Ovary (tissue), 9 donors: ENCODE data around the gene LUM. TPM values are rescaled to one million over a fixed set of nuclear protein-coding genes. Genes with fewer than 3 reads are reported as not detected.

Source experiments
- DNase-seq, 5 donors: peaks; one replicate each; pipeline ENCODE4 v3.0.0-alpha.2; 2019 to 2020
- H3K27ac ChIP-seq, 2 donors: fragments of 200-600 bp; one replicate each; pipeline versions ENCODE4 v1.5.1 to v1.8.0; 2019 to 2022
- H3K27me3 ChIP-seq: fragments of 200-600 bp; one replicate; pipeline ENCODE4 v1.8.0; 2022
- H3K36me3 ChIP-seq: fragments of 200-600 bp; sonication (generic); one replicate; pipeline ENCODE4 v1.5.1; 2019
- H3K4me1 ChIP-seq: one replicate; pipeline ENCODE4 v1.8.1; 2013; ENCODE audit warnings: mild to moderate bottlenecking, moderate library complexity; ENCODE audit not compliant: insufficient read depth
- H3K4me3 ChIP-seq: fragments of 200-600 bp; sonication (generic); one replicate; pipeline ENCODE4 v1.5.1; 2017
- H3K9me3 ChIP-seq, 2 donors: fragments of 200-600 bp in 1 of 2; sonication (generic) in 1 of 2; one replicate each; pipeline versions ENCODE4 v1.5.1 to v1.8.1; 2013 to 2019; ENCODE audit warnings: mild to moderate bottlenecking in 1 of 2, moderate library complexity in 1 of 2
- EP300 ChIP-seq: sonication (generic); formaldehyde crosslinking; IDR thresholded peaks from one replicate; pipeline ENCODE4 v1.6.1; 2017; ENCODE audit warnings: antibody characterized with exemption
- POLR2A ChIP-seq: fragments of 450-650 bp; IDR thresholded peaks from one replicate; pipeline ENCODE4 v1.6.1; 2017; ENCODE audit warnings: antibody characterized with exemption, mild to moderate bottlenecking, moderate library complexity
- WGBS, 3 donors: extraction: QIAGEN DNeasy Blood & Tissue Kit in 1 of 3; methylation state at CpG; one replicate each; pipeline versions ENCODE4 v1.1.5 to v1.1.7; 2013 to 2017; 5-methylcytosine and 5-hydroxymethylcytosine counted together
- intact Hi-C, 4 donors: fragments of 100-400 bp; cut with DNase I; formaldehyde crosslinking; loops; one replicate each; pipeline versions ENCODE4 v1.11.0 to v1.15.1; 2022 to 2023
- polyA plus RNA-seq, 2 donors: library from polyadenylated mRNA; stranded (reverse); fragments of 200-250 nt in 1 of 2; fragments of 350-450 nt in 1 of 2; fragmentation: Illumina TruSeq in 1 of 2; extraction: RNeasy Lipid Tissue Mini Kit (QIAGEN cat#74804) in 1 of 2; gene quantifications; one replicate each; pipeline ENCODE4 v1.2.3, GENCODE V29; 2013 to 2014
- total RNA-seq, 7 donors: library from RNA; depleted of rRNA in 2 of 7; stranded (reverse); fragments of >200 nt in 2 of 7; fragmentation: NEBNext Ultra II Directional in 3 of 7; extraction: Animal tissue kit (Norgen Biotek cat#: 25700) in 3 of 7; gene quantifications; one replicate each; pipeline versions ENCODE4 v1.1.0 to v1.2.4, GENCODE V29; 2016 to 2023
- TF ChIP-seq, protein P1 (sequence below), 3 donors: fragments of 450-650 bp in 2 of 3; fragments of 200-600 bp in 1 of 3; IDR thresholded peaks; one replicate each; pipeline versions ENCODE4 v1.5.1 to v1.8.0; 2016 to 2022; ENCODE audit warnings: antibody characterized with exemption in 3 of 3, mild to moderate bottlenecking in 1 of 3
- donor health status: DM: no; HTN: no; CAD: no; lungs with moderate emphysema.
- donor health status: DM: no; HTN: no; CAD: no.
- donor health status: Bipolar disorder and iron deficiency.
- donor health status: DM: yes; HTN: yes; CAD: no.
- donor health status: DM: no; HTN: no; CAD: no.
- donor health status: DM: yes; HTN: yes; CAD: no.

Gene LUM
- total and polyA plus RNA-seq, 9 donors = 122 to 663 (median 343) TPM

DNA sequence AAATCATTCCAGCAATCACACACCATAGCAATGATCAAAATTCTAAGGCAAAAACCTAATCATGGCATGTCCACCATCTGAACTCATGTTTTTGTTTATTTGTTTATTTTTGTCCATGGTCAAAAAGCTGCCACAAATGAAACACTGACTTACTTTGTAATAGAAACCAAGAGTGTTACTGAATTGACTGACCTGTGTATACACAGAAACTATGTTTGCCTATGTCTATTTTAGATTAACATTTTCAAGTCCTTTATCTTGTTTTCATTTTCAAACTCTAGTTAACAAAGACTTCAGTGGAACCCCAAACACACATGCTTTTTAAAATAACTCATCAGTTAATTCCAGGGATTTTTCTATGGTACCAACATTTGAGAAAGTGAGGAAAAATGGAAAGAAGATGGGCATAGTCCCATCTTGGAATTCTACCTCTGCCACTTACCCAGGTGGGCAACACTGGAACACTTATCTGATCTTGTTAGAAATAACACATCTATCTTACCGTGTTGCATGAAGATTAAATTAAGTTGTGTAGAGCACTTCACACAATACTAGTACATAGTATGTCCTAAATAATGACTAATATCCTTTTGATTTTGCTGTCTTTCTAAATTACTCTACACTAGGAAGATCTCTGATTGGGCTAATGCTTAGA lies 6.4 kb downstream of the LUM start:
- Histone ChIP-seq H3K4me3 (no peak overlapping the region), H3K27me3 (no peaks in the 10 kb centered on the region), H3K4me1 (no peaks in the 10 kb centered on the region), H3K9me3 (no peaks in the 10 kb centered on the region), H3K27ac (no peak overlapping the region), H3K36me3 (no peaks in the 10 kb centered on the region)
- intact Hi-C loops = loop anchor here in 1 of 4 donors (10.0 kb wide), 1 partner anchor 220 kb away; no protein-coding TSS in a partner anchor
- whole genome bisulfite sequencing, 3 donors = 73 to 84% (median 84%) methylated on average over 1 of the region's 1 CpG
- TF ChIP-seq, protein P1, sequence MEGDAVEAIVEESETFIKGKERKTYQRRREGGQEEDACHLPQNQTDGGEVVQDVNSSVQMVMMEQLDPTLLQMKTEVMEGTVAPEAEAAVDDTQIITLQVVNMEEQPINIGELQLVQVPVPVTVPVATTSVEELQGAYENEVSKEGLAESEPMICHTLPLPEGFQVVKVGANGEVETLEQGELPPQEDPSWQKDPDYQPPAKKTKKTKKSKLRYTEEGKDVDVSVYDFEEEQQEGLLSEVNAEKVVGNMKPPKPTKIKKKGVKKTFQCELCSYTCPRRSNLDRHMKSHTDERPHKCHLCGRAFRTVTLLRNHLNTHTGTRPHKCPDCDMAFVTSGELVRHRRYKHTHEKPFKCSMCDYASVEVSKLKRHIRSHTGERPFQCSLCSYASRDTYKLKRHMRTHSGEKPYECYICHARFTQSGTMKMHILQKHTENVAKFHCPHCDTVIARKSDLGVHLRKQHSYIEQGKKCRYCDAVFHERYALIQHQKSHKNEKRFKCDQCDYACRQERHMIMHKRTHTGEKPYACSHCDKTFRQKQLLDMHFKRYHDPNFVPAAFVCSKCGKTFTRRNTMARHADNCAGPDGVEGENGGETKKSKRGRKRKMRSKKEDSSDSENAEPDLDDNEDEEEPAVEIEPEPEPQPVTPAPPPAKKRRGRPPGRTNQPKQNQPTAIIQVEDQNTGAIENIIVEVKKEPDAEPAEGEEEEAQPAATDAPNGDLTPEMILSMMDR (IDR thresholded peaks at IDR 0.05) = no peak
- TF ChIP-seq POLR2A (no peak), EP300 (no peak)
- DNase-seq = no peak

DNA sequence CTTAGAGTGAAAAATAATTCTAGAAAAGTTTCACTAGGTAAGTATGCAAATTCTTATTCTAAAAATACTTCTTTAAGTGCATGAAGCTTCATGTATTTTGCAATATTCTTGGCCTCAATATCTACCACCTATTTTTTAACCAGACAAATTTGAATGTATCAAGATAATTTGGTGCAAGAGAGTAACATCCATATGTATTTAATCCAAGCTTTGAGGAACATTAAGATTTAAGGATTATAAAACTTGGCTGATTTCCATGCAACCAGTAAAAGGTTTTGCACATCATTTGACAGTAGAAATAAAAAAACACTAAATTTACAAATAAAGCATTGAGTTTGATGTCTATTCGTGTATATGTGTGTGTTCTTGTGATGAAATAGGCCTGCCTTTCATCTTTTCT lies 7.7 kb downstream of the LUM start:
- Histone ChIP-seq H3K9me3 (no peaks in the 10 kb centered on the region), H3K4me1 (no peaks in the 10 kb centered on the region), H3K27ac (no peak overlapping the region), H3K36me3 (no peaks in the 10 kb centered on the region), H3K4me3 (no peak overlapping the region), H3K27me3 (no peaks in the 10 kb centered on the region)
- WGBS, 3 donors = 55 to 63% (median 55%) methylated on average over 1 of the region's 1 CpG
- intact Hi-C loops = loop anchor here in 1 of 4 donors (10.0 kb wide), 1 partner anchor 221 kb away; no protein-coding TSS in a partner anchor
- TF ChIP-seq EP300 (no peak), POLR2A (no peak)
- TF ChIP-seq, protein P1 (IDR thresholded peaks at IDR 0.05) = no peak
- DNase-seq = no peak

DNA sequence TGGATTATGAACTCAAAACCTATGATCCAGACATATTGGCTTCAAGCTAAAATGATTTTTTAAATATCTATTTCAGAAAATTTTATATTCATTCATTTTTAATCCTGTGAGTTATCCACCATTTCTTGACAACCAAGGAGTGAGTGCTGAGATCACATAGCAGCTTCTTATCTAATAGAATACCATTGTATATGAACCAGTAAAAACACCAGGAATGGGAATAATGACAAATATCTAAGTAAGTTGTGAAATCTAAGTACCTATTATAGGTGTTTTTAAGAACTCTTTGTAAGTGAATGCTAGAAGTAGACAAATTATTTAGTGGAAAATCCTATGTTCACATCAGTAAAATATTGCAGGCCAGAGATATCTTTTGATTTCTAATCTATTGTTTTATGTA lies 8.2 kb downstream of the LUM start:
- H3K27ac ChIP-seq = no peak overlapping the region
- DNase-seq = no peak
- H3K36me3 ChIP-seq = no peaks in the 10 kb centered on the region
- H3K27me3 ChIP-seq = no peaks in the 10 kb centered on the region
- intact Hi-C loops = loop anchor here in 1 of 4 donors (10.0 kb wide), 1 partner anchor 222 kb away; no protein-coding TSS in a partner anchor
- no peaks in the 10 kb centered on the region for H3K4me1 ChIP-seq
- no peak for TF ChIP-seq POLR2A
- no peak for TF ChIP-seq EP300
- TF ChIP-seq, protein P1 (IDR thresholded peaks at IDR 0.05) = no peak
- no peaks in the 10 kb centered on the region for H3K9me3 ChIP-seq
- H3K4me3 ChIP-seq = no peak overlapping the region

DNA sequence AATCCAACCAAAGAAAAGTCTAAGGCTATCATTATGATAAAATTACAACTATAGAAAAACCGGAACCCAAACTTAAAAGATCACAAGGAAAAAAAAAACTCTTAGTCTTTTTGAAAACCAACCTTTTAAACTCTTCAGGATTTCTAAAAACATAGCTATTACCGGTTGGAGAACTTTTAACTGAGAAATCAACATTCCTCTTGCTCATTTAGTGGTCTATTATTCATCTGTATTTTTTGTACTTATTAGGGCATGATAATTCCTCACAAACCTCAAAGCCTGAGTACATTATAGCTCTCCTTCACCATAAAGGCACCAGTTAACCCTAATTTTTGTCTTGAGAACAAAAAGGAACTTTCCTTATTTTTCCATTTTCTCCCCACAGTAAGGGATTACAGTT lies 10.4 kb downstream of the LUM start:
- Histone ChIP-seq H3K9me3 (no peaks in the 10 kb centered on the region), H3K27me3 (no peaks in the 10 kb centered on the region), H3K4me3 (no peak overlapping the region), H3K4me1 (no peaks in the 10 kb centered on the region), H3K27ac (no peak overlapping the region), H3K36me3 (no peaks in the 10 kb centered on the region)
- WGBS, 3 donors = 34 to 54% (median 47%) methylated on average over 2 of the region's 2 CpGs
- no peak for DNase-seq
- intact Hi-C loops = loop anchor here in 1 of 4 donors (10.0 kb wide), 1 partner anchor 224 kb away; no protein-coding TSS in a partner anchor
- TF ChIP-seq POLR2A (no peak), EP300 (no peak)
- TF ChIP-seq, protein P1 (IDR thresholded peaks at IDR 0.05) = no peak
